Endothelial cell of umbilical vein (primary cell): ENCODE results near the gene PITX2. TPM values are rescaled to one million over a fixed set of nuclear protein-coding genes. Genes with fewer than 3 reads are reported as not detected.

Experiments
- BruUV-seq: library from RNA; stranded (reverse); fragments of 400-500 nt; replicated peaks from 2 replicates; lab custom pipeline; 2021; lab: Mats Ljungman, UMichigan
- CTCF ChIA-PET: fragments of 300-600, 350-600 bp; sonication (Branson Sonifier 250); formaldehyde crosslinking; loops from one replicate; lab custom pipeline; 2021; ENCODE audit warnings: antibody characterized with exemption, inconsistent platforms; lab: Charles Lee
- POLR2A ChIA-PET: fragments of 300-600, 350-600 bp; sonication (Branson Sonifier 250); formaldehyde crosslinking; loops from one replicate; lab custom pipeline; 2021; ENCODE audit warnings: antibody characterized with exemption, inconsistent platforms; lab: Charles Lee
- DNase-seq: peaks from one replicate; pipeline ENCODE4 v3.0.0-alpha.2; 2011; ENCODE audit warnings: low read depth, low spot score
- FAIRE-seq: peaks from 2 replicates; lab custom pipeline; 2011; peaks lifted over from hg19 to GRCh38; lab: Jason Lieb, UNC
- H2AFZ ChIP-seq: 2 replicates; pipeline ENCODE4 v1.6.0; 2012; ENCODE audit warnings: low read depth, low read length, control low read depth, inconsistent platforms
- H3K27ac ChIP-seq: 2 replicates; pipeline ENCODE4 v1.5.1; 2011; ENCODE audit warnings: low read depth, mild to moderate bottlenecking, control low read depth, low read length, moderate library complexity; ENCODE audit not compliant: insufficient read depth
- H3K27me3 ChIP-seq, 2 experiments: 2 replicates each; pipeline versions ENCODE4 v1.6.0 to v1.6.1; 2011; ENCODE audit warnings: low read length in 2 of 2, mixed read lengths in 1 of 2; ENCODE audit not compliant: control insufficient read depth in 2 of 2, insufficient read depth in 2 of 2
- H3K36me3 ChIP-seq, 2 experiments: 2 replicates in 1 of 2; 3 replicates in 1 of 2; pipeline ENCODE4 v1.5.1; 2011; ENCODE audit warnings: low read length in 2 of 2, mild to moderate bottlenecking in 1 of 2, moderate library complexity in 1 of 2; ENCODE audit not compliant: control insufficient read depth in 2 of 2, insufficient read depth in 2 of 2; ENCODE audit errors: extremely low read depth in 1 of 2
- H3K4me1 ChIP-seq: 3 replicates; pipeline ENCODE4 v1.5.1; 2011; ENCODE audit warnings: mild to moderate bottlenecking, low read length; ENCODE audit not compliant: control insufficient read depth, insufficient read depth; ENCODE audit errors: extremely low read depth
- H3K4me2 ChIP-seq: 2 replicates; pipeline ENCODE4 v1.6.1; 2011; ENCODE audit warnings: low read length, control low read depth, mixed read lengths; ENCODE audit not compliant: insufficient read depth
- H3K4me3 ChIP-seq, 3 experiments: fragments of 200-600 bp in 1 of 3; sonication (generic), shearing (Covaris generic) in 1 of 3; replicated peaks in 1 of 3; 2 replicates each; pipeline ENCODE4 v1.5.1; 2011 to 2016; ENCODE audit warnings: control low read depth in 3 of 3, low read length in 3 of 3, mild to moderate bottlenecking in 2 of 3, inconsistent platforms in 1 of 3, low read depth in 1 of 3, moderate library complexity in 1 of 3; ENCODE audit not compliant: insufficient read depth in 1 of 3
- H3K79me2 ChIP-seq: 2 replicates; pipeline ENCODE4 v1.6.0; 2012; ENCODE audit warnings: low read length, inconsistent platforms; ENCODE audit not compliant: control insufficient read depth, insufficient read depth
- H3K9ac ChIP-seq: replicated peaks from 2 replicates; pipeline ENCODE3; 2011; ENCODE audit warnings: low read length, control low read depth; ENCODE audit not compliant: insufficient read depth; ENCODE audit errors: extremely low read depth
- H3K9me1 ChIP-seq: replicated peaks from 3 replicates; pipeline ENCODE4 v1.6.0; 2011; ENCODE audit warnings: mild to moderate bottlenecking, low read length; ENCODE audit not compliant: control insufficient read depth, insufficient read depth; ENCODE audit errors: extremely low read depth
- H3K9me3 ChIP-seq: replicated peaks from 2 replicates; pipeline ENCODE4 v1.5.1; 2012; ENCODE audit warnings: low read length, inconsistent platforms; ENCODE audit not compliant: control insufficient read depth, insufficient read depth
- H4K20me1 ChIP-seq: replicated peaks from 2 replicates; pipeline ENCODE3; 2011; ENCODE audit warnings: mild to moderate bottlenecking, low read length; ENCODE audit not compliant: control insufficient read depth, insufficient read depth; ENCODE audit errors: extremely low read depth
- FOS ChIP-seq: IDR thresholded peaks from 2 replicates; pipeline ENCODE4 v1.6.1; 2011; ENCODE audit warnings: mild to moderate bottlenecking, low read length, moderate library complexity, borderline replicate concordance; ENCODE audit not compliant: insufficient read depth
- GATA2 ChIP-seq: IDR thresholded peaks from 2 replicates; pipeline ENCODE4 v1.7.0; 2011; ENCODE audit warnings: low read depth, mild to moderate bottlenecking, moderate library complexity, mixed read lengths, low read length; ENCODE audit not compliant: insufficient read length, insufficient read depth
- JUN ChIP-seq: IDR thresholded peaks from 2 replicates; pipeline ENCODE4 v1.6.1; 2011; ENCODE audit warnings: borderline replicate concordance, low read depth; ENCODE audit not compliant: insufficient read length, insufficient read depth
- MYC ChIP-seq: IDR thresholded peaks from one replicate; pipeline ENCODE4 v1.6.1; 2011; ENCODE audit warnings: mild to moderate bottlenecking, low read depth, low read length
- POLR2A ChIP-seq: IDR thresholded peaks from 2 replicates; pipeline ENCODE4 v1.6.1; 2012; ENCODE audit warnings: low read depth, mild to moderate bottlenecking, control low read depth, low read length
- dilution Hi-C: fragments of 300-500 bp; cut with MboI; formaldehyde crosslinking; loops from one replicate; pipeline ENCODE4 v1.15.0; 2019; ENCODE audit warnings: low sequenced_read_pairs; ENCODE audit not compliant: extremely low pct_ligation_motif_present
- intact Hi-C: fragments of 100-400 bp; cut with micrococcal nuclease; formaldehyde crosslinking; loops from one replicate; pipeline ENCODE4 v1.10.0; 2022
- polyA plus RNA-seq, 4 experiments: library from polyadenylated mRNA; depleted of rRNA in 3 of 4; stranded (reverse) in 3 of 4; unstranded in 1 of 4; fragments of >200 nt; gene quantifications; 2 replicates each; pipeline versions ENCODE4 v1.2.1 to v1.2.3, GENCODE V29; 2011 to 2012; ENCODE audit warnings: missing spikeins in 1 of 4
- total RNA-seq: library from RNA; stranded (reverse); gene quantifications from 2 replicates; pipeline ENCODE4 v1.2.3, GENCODE V29; 2021
- TF ChIP-seq, protein P1 (sequence below), 2 donors: IDR thresholded peaks; 1 replicate in 1 of 2; 2 replicates in 1 of 2; pipeline ENCODE4 v1.5.1; 2011; ENCODE audit warnings: low read length in 2 of 2, mild to moderate bottlenecking in 2 of 2, moderate library complexity in 2 of 2, control low read depth in 1 of 2, inconsistent platforms in 1 of 2, low read depth in 1 of 2; ENCODE audit not compliant: insufficient read depth in 1 of 2; ENCODE audit errors: extremely low read depth in 1 of 2

PITX2 gene
- total and polyA plus RNA-seq, 2 donors (not counting 3 experiments of a cell fraction or from before 2014, with no cell fraction given), result 0.04 to 0.31 TPM

DNA sequence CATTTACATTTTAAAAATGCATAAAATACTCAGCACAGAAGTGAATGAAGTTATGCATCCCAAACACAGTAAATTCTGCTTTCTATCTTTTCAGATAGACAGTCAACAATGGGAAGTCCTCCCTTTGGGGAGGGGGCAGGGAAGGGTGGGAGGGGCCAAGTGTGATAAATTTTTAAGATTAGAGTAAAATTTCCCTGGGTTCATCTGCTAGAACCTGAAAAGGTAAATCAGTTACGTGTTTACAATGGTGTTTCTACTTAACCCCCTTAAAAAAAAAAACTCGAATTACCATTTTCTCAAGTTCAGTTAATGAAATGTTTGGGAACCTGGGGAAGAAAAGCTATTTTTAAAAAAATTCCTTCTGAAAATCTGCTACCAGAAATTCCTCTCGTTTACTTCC, 9.1 kb downstream of the PITX2 start:
- intact Hi-C loops (no loop called here), dilution Hi-C loops (no loop called here)
- ChIA-PET CTCF (interaction anchor here (1.5 kb wide), 1 partner anchor 9 kb away, joined by 4 read pairs; the partner anchor contains the start of gene PITX2), POLR2A (no interaction called here)
- peaks cover 88 to 100% of the 10 kb centered on the region in 2 experiments for H3K27me3 ChIP-seq
- no peak overlapping the region for H2AFZ ChIP-seq
- H3K9me1 ChIP-seq, result no peaks in the 10 kb centered on the region
- no peaks in the 10 kb centered on the region for H3K36me3 ChIP-seq
- H4K20me1 ChIP-seq, result no peaks in the 10 kb centered on the region
- no peaks in the 10 kb centered on the region for H3K4me1 ChIP-seq
- TF ChIP-seq GATA2, result no peak
- TF ChIP-seq, protein P1, sequence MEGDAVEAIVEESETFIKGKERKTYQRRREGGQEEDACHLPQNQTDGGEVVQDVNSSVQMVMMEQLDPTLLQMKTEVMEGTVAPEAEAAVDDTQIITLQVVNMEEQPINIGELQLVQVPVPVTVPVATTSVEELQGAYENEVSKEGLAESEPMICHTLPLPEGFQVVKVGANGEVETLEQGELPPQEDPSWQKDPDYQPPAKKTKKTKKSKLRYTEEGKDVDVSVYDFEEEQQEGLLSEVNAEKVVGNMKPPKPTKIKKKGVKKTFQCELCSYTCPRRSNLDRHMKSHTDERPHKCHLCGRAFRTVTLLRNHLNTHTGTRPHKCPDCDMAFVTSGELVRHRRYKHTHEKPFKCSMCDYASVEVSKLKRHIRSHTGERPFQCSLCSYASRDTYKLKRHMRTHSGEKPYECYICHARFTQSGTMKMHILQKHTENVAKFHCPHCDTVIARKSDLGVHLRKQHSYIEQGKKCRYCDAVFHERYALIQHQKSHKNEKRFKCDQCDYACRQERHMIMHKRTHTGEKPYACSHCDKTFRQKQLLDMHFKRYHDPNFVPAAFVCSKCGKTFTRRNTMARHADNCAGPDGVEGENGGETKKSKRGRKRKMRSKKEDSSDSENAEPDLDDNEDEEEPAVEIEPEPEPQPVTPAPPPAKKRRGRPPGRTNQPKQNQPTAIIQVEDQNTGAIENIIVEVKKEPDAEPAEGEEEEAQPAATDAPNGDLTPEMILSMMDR (IDR thresholded peaks at IDR 0.05; ENCODE audit: extremely low read depth in 1 of 2, insufficient read depth in 1 of 2, low read depth in 1 of 2, low read length in 2 of 2), result no peak
- no peak for TF ChIP-seq MYC
- no peak for TF ChIP-seq FOS
- no peak for TF ChIP-seq JUN
- TF ChIP-seq POLR2A, result no peak
- no peaks in the 10 kb centered on the region for H3K79me2 ChIP-seq
- no peak overlapping the region for H3K4me2 ChIP-seq
- no peak overlapping the region for H3K27ac ChIP-seq
- FAIRE-seq, result no peak
- no peak overlapping the region for H3K9ac ChIP-seq
- BruUV-seq, result no TSS peak
- no peak overlapping the region for H3K4me3 ChIP-seq
- DNase-seq, result no peak
- no peaks in the 10 kb centered on the region for H3K9me3 ChIP-seq
